ENCODE data around the gene ATRX.

GRCh38 chrX:77743720-77744119, 42.3 kb downstream of the ATRX start:
- TF ChIP-seq, protein P1, sequence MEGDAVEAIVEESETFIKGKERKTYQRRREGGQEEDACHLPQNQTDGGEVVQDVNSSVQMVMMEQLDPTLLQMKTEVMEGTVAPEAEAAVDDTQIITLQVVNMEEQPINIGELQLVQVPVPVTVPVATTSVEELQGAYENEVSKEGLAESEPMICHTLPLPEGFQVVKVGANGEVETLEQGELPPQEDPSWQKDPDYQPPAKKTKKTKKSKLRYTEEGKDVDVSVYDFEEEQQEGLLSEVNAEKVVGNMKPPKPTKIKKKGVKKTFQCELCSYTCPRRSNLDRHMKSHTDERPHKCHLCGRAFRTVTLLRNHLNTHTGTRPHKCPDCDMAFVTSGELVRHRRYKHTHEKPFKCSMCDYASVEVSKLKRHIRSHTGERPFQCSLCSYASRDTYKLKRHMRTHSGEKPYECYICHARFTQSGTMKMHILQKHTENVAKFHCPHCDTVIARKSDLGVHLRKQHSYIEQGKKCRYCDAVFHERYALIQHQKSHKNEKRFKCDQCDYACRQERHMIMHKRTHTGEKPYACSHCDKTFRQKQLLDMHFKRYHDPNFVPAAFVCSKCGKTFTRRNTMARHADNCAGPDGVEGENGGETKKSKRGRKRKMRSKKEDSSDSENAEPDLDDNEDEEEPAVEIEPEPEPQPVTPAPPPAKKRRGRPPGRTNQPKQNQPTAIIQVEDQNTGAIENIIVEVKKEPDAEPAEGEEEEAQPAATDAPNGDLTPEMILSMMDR (IDR thresholded peaks at IDR 0.05), result no peak
- TF ChIP-seq POLR2A (IDR thresholded peaks at IDR 0.05), result no peak
- no peak for TF ChIP-seq EP300 (IDR thresholded peaks at IDR 0.05)

All from ovary (tissue), 3 donors.